NB4 (cell line): ENCODE results near the gene C11orf65.
"Not testable (repeated sequence)": the region's sequence is repeated elsewhere in the genome, so short reads cannot be mapped to it uniquely, and the experiment has no call there.

Experiments
- DNase-seq: peaks from one replicate; pipeline ENCODE4 v3.0.0; 2010; ENCODE audit warnings: low read depth
- H3K4me3 ChIP-seq: one replicate; pipeline ENCODE4 v1.5.1; 2011; ENCODE audit warnings: mild to moderate bottlenecking, low read depth, low read length, moderate library complexity
- MYC ChIP-seq: IDR thresholded peaks from 2 replicates; pipeline ENCODE4 v1.6.1; 2011; ENCODE audit warnings: low read depth, low read length
- POLR2A ChIP-seq: IDR thresholded peaks from 2 replicates; pipeline ENCODE4 v1.6.1; 2011; ENCODE audit warnings: mild to moderate bottlenecking; ENCODE audit not compliant: insufficient read length; ENCODE audit errors: extremely low read depth
- TF ChIP-seq, protein P1 (sequence below): IDR thresholded peaks from one replicate; pipeline ENCODE4 v1.5.1; 2012; ENCODE audit warnings: low read depth, low read length
- TF ChIP-seq, protein P2 (sequence below): IDR thresholded peaks from 2 replicates; pipeline ENCODE4 v1.6.1; 2011; ENCODE audit warnings: low read depth, low read length

C11orf65 gene

DNA sequence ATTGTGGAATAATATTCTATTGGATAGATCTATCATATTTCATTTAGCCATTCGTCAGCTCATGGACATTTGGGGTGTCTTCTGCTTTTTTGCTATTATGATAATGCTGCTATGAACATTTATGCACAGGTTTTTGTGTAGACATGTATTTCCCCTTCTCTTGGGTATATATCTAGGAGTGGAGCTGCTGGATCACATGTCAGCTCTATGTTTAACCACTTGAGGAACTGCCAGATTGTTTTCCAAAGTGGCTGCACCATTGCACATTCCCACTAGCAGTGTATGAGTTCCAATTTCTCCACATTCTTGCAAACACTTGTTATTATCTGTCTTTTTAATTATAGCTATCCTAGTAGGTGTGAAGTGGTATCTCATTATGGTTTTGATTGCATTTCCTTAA lies 75.0 kb downstream of the C11orf65 start:
- TF ChIP-seq MYC = no peak
- TF ChIP-seq POLR2A = no peak
- no peak for DNase-seq
- no peak overlapping the region for H3K4me3 ChIP-seq

DNA sequence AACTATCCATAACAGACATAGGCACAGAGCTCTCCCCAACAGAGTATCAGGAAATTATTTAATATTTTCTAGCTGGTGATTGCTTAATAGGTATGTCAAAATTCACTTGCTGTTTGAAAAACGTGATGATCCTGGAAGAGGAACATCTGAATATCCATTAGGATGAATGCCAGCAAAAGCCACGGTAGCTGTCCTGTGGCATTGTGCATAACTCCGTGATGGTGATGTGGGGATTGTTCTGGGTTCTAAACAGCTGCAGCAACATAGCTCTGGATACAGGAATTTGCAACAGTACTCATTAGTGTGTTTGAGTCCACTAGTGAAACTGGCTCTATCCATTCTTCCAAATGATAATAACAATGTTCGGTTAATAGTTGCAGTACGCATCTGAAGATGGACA lies 78.8 kb downstream of the C11orf65 start:
- H3K4me3 ChIP-seq = no peak overlapping the region
- TF ChIP-seq, protein P1, sequence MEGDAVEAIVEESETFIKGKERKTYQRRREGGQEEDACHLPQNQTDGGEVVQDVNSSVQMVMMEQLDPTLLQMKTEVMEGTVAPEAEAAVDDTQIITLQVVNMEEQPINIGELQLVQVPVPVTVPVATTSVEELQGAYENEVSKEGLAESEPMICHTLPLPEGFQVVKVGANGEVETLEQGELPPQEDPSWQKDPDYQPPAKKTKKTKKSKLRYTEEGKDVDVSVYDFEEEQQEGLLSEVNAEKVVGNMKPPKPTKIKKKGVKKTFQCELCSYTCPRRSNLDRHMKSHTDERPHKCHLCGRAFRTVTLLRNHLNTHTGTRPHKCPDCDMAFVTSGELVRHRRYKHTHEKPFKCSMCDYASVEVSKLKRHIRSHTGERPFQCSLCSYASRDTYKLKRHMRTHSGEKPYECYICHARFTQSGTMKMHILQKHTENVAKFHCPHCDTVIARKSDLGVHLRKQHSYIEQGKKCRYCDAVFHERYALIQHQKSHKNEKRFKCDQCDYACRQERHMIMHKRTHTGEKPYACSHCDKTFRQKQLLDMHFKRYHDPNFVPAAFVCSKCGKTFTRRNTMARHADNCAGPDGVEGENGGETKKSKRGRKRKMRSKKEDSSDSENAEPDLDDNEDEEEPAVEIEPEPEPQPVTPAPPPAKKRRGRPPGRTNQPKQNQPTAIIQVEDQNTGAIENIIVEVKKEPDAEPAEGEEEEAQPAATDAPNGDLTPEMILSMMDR = no peak
- TF ChIP-seq, protein P2, sequence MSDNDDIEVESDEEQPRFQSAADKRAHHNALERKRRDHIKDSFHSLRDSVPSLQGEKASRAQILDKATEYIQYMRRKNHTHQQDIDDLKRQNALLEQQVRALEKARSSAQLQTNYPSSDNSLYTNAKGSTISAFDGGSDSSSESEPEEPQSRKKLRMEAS = no peak
- TF ChIP-seq POLR2A = no peak
- no peak for TF ChIP-seq MYC
- DNase-seq = no peak

DNA sequence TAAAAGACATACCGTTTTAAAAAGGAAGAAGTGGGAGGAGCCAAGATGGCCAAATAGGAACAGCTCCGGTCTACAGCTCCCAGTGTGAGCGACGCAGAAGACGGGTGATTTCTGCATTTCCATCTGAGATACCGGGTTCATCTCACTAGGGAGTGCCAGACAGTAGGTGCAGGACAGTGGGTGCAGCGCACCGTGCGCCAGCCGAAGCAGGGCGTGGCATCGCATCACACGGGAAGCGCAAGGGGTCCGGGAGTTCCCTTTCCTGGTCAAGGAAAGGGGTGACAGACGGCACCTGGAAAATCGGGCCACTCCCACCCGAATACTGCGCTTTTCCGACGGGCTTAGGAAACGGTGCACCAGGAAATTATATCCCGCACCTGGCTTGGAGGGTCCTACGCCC lies 93.8 kb downstream of the C11orf65 start:
- H3K4me3 ChIP-seq, DNase-seq: not testable (repeated sequence)

DNA sequence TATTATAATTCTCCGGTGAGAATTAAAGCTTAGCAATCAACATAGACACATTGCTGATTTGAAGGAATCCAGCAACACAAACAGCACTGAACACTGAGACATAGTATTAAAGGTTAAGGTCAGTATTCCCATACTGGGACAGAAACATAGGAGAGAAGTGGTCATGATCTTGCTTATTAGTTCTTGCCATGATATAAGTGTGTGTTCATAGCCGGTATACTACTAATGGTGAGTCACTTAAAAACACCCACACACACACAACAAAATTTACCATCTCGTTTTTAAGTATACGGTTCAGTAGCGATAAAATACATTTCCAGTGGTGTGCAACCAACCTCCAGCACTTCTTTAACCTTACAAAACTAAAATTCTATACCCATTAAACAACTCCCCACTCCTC lies 96.3 kb downstream of the C11orf65 start:
- H3K4me3 ChIP-seq = no peak overlapping the region
- TF ChIP-seq POLR2A = no peak
- no peak for TF ChIP-seq MYC
- TF ChIP-seq, protein P2 = no peak
- TF ChIP-seq, protein P1 = no peak
- DNase-seq = no peak

DNA sequence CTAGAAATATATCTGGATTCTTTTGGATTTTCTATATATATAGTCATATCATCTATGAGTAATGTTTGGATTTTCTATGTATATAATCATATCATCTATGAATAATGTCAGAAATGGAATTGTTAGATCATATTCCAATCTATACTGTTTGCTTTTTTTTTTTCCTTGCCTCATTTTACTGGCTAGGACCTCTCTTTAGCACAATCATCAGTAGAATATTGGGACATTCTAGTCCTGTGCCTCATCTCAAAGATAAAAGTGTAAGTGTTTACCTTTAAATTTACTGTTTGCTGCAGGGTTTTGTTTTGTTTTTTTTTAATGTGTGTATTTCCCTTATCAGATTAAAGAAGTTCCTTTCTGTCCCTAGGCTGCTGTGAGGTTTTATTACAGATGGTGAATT lies 97.0 kb downstream of the C11orf65 start:
- TF ChIP-seq, protein P2 = no peak
- no peak for TF ChIP-seq MYC
- TF ChIP-seq, protein P1 = no peak
- TF ChIP-seq POLR2A = no peak
- DNase-seq = no peak
- no peak overlapping the region for H3K4me3 ChIP-seq

DNA sequence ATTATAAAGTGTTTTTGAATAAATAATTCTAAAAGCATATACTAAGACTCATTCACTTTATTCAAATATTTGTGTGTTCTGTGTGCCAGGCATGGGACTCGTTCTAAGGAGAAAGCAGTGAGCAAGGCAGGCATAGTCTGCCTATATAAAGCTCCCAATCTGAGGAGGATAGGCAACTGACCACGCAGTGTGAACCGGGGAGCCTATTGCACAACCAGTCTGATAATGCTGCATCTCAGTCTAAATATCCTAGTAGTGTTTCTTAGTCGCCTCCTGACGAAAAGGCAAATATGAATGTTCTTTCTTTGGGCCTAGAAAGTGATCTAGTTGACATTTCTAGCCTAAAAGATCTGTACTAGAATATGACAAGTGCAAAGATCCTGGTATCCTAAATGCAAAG lies 98.3 kb downstream of the C11orf65 start:
- peak; percentile 33 for DNase-seq
- TF ChIP-seq, protein P2 = no peak
- TF ChIP-seq, protein P1 = no peak
- H3K4me3 ChIP-seq = no peak overlapping the region

DNA sequence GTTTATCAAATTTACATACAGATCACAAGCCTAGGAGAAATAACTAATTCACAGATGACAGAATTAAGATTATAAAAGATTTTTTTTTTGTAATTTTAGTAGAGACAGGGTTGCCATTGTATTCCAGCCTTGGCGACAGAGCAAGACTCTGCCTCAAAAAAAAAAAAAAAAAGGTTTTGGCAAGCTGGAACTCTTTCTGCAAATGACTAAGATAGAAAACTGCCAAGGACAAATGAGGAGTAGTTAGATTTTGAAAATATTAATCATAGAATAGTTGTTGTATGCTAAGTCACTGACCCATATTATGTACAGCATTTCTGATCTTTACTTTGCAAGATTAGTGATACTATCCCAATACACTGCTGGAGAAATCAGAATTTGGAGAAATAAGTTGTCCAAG lies 99.2 kb downstream of the C11orf65 start:
- H3K4me3 ChIP-seq = no peak overlapping the region
- no peak for TF ChIP-seq MYC
- TF ChIP-seq, protein P1 = no peak
- no peak for TF ChIP-seq POLR2A
- TF ChIP-seq, protein P2 = no peak
- DNase-seq = no peak
